Endothelial cell of umbilical vein (primary cell): ENCODE data around the gene CDC45. TPM values are rescaled to one million over a fixed set of nuclear protein-coding genes. Genes with fewer than 3 reads are reported as not detected.

ENCODE experiments used
- BruUV-seq: library from RNA; stranded (reverse); fragments of 400-500 nt; replicated peaks from 2 replicates; lab custom pipeline; 2021; lab: Mats Ljungman, UMichigan
- CTCF ChIA-PET: fragments of 300-600, 350-600 bp; sonication (Branson Sonifier 250); formaldehyde crosslinking; loops from one replicate; lab custom pipeline; 2021; ENCODE audit warnings: antibody characterized with exemption, inconsistent platforms; lab: Charles Lee
- POLR2A ChIA-PET: fragments of 300-600, 350-600 bp; sonication (Branson Sonifier 250); formaldehyde crosslinking; loops from one replicate; lab custom pipeline; 2021; ENCODE audit warnings: antibody characterized with exemption, inconsistent platforms; lab: Charles Lee
- DNase-seq: peaks from one replicate; pipeline ENCODE4 v3.0.0-alpha.2; 2011; ENCODE audit warnings: low read depth, low spot score
- FAIRE-seq: peaks from 2 replicates; lab custom pipeline; 2011; peaks lifted over from hg19 to GRCh38; lab: Jason Lieb, UNC
- H2AFZ ChIP-seq: 2 replicates; pipeline ENCODE4 v1.6.0; 2012; ENCODE audit warnings: low read depth, low read length, control low read depth, inconsistent platforms
- H3K27ac ChIP-seq: 2 replicates; pipeline ENCODE4 v1.5.1; 2011; ENCODE audit warnings: low read depth, mild to moderate bottlenecking, control low read depth, low read length, moderate library complexity; ENCODE audit not compliant: insufficient read depth
- H3K27me3 ChIP-seq, 2 experiments: 2 replicates each; pipeline versions ENCODE4 v1.6.0 to v1.6.1; 2011; ENCODE audit warnings: low read length in 2 of 2, mixed read lengths in 1 of 2; ENCODE audit not compliant: control insufficient read depth in 2 of 2, insufficient read depth in 2 of 2
- H3K36me3 ChIP-seq, 2 experiments: 2 replicates in 1 of 2; 3 replicates in 1 of 2; pipeline ENCODE4 v1.5.1; 2011; ENCODE audit warnings: low read length in 2 of 2, mild to moderate bottlenecking in 1 of 2, moderate library complexity in 1 of 2; ENCODE audit not compliant: control insufficient read depth in 2 of 2, insufficient read depth in 2 of 2; ENCODE audit errors: extremely low read depth in 1 of 2
- H3K4me1 ChIP-seq: 3 replicates; pipeline ENCODE4 v1.5.1; 2011; ENCODE audit warnings: mild to moderate bottlenecking, low read length; ENCODE audit not compliant: control insufficient read depth, insufficient read depth; ENCODE audit errors: extremely low read depth
- H3K4me2 ChIP-seq: 2 replicates; pipeline ENCODE4 v1.6.1; 2011; ENCODE audit warnings: low read length, control low read depth, mixed read lengths; ENCODE audit not compliant: insufficient read depth
- H3K4me3 ChIP-seq, 3 experiments: fragments of 200-600 bp in 1 of 3; sonication (generic), shearing (Covaris generic) in 1 of 3; replicated peaks in 1 of 3; 2 replicates each; pipeline ENCODE4 v1.5.1; 2011 to 2016; ENCODE audit warnings: control low read depth in 3 of 3, low read length in 3 of 3, mild to moderate bottlenecking in 2 of 3, inconsistent platforms in 1 of 3, low read depth in 1 of 3, moderate library complexity in 1 of 3; ENCODE audit not compliant: insufficient read depth in 1 of 3
- H3K79me2 ChIP-seq: 2 replicates; pipeline ENCODE4 v1.6.0; 2012; ENCODE audit warnings: low read length, inconsistent platforms; ENCODE audit not compliant: control insufficient read depth, insufficient read depth
- H3K9ac ChIP-seq: replicated peaks from 2 replicates; pipeline ENCODE3; 2011; ENCODE audit warnings: low read length, control low read depth; ENCODE audit not compliant: insufficient read depth; ENCODE audit errors: extremely low read depth
- H3K9me1 ChIP-seq: replicated peaks from 3 replicates; pipeline ENCODE4 v1.6.0; 2011; ENCODE audit warnings: mild to moderate bottlenecking, low read length; ENCODE audit not compliant: control insufficient read depth, insufficient read depth; ENCODE audit errors: extremely low read depth
- H3K9me3 ChIP-seq: replicated peaks from 2 replicates; pipeline ENCODE4 v1.5.1; 2012; ENCODE audit warnings: low read length, inconsistent platforms; ENCODE audit not compliant: control insufficient read depth, insufficient read depth
- H4K20me1 ChIP-seq: replicated peaks from 2 replicates; pipeline ENCODE3; 2011; ENCODE audit warnings: mild to moderate bottlenecking, low read length; ENCODE audit not compliant: control insufficient read depth, insufficient read depth; ENCODE audit errors: extremely low read depth
- FOS ChIP-seq: IDR thresholded peaks from 2 replicates; pipeline ENCODE4 v1.6.1; 2011; ENCODE audit warnings: mild to moderate bottlenecking, low read length, moderate library complexity, borderline replicate concordance; ENCODE audit not compliant: insufficient read depth
- POLR2A ChIP-seq: IDR thresholded peaks from 2 replicates; pipeline ENCODE4 v1.6.1; 2012; ENCODE audit warnings: low read depth, mild to moderate bottlenecking, control low read depth, low read length
- POLR2AphosphoS5 ChIP-seq: IDR thresholded peaks from 2 replicates; pipeline ENCODE4 v1.6.1; 2012; ENCODE audit warnings: low read depth, mild to moderate bottlenecking, control low read depth, low read length, moderate library complexity; ENCODE audit not compliant: insufficient read depth
- dilution Hi-C: fragments of 300-500 bp; cut with MboI; formaldehyde crosslinking; loops from one replicate; pipeline ENCODE4 v1.15.0; 2019; ENCODE audit warnings: low sequenced_read_pairs; ENCODE audit not compliant: extremely low pct_ligation_motif_present
- intact Hi-C: fragments of 100-400 bp; cut with micrococcal nuclease; formaldehyde crosslinking; loops from one replicate; pipeline ENCODE4 v1.10.0; 2022
- polyA plus RNA-seq, 4 experiments: library from polyadenylated mRNA; depleted of rRNA in 3 of 4; stranded (reverse) in 3 of 4; unstranded in 1 of 4; fragments of >200 nt; gene quantifications; 2 replicates each; pipeline versions ENCODE4 v1.2.1 to v1.2.3, GENCODE V29; 2011 to 2012; ENCODE audit warnings: missing spikeins in 1 of 4
- total RNA-seq: library from RNA; stranded (reverse); gene quantifications from 2 replicates; pipeline ENCODE4 v1.2.3, GENCODE V29; 2021

The CDC45 gene
- total and polyA plus RNA-seq, 2 donors (not counting 3 experiments of a cell fraction or from before 2014, with no cell fraction given): 36.6 to 40.6 TPM

DNA sequence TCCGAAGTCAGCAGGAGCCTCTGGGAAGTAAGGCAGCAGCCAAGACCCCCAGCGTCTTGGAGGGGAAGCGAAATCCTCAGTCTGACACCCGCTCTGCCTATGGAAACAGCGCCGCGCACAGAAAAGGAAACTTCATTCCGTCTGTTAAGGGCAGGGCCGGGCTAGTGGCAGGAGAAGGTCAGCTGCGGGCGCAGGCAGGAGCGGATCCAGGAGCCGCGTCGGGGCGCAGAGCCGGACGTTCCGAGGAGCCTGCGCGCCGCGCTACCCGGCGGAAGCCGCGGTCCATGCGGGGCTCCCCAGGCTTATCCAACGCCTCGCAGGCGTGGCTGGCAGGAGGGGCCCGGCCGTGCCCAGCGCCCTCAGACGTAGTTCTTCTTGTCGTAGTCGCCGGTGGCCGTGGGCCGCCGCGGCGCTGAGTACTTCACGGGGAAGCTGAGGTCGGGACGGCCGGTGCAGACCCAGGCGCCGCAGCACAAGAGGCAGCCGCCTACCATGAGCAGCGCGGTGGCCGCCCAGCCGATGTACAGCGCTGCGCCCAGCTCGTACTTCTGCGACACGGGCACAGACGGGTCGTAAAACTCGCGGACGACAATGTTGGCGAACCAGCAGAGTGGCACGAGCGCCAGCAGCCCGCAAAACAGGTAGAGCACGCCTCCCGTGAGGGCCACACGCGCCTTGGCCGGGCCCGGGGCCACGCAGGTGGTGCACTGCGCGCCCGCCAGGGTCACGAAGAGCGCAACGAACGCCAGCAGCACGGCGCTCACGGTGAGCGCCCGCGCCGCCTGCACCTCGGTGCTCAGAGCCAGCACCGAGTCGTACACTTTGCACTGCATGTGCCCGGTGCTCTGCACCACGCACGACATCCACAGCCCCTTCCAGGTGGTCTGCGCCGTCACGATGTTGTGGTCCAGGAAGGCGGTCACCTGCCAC is 43.8 kb downstream of the CDC45 start:
- dilution Hi-C loops (no loop called here), intact Hi-C loops (loop anchor here (1.0 to 2.0 kb wide), 5 partner anchors 43 to 107 kb away; partner anchors contain the start of genes CDC45 and UFD1)
- Histone ChIP-seq H3K27me3 (no peaks in the 10 kb centered on the region), H3K79me2 (peaks cover 28% of the 10 kb centered on the region), H3K9ac (peak overlapping the region; percentile 48), H3K4me1 (peaks cover 44% of the 10 kb centered on the region), H3K4me3 (peak overlapping the region; percentile 53 to 75 (median 61)), H4K20me1 (no peaks in the 10 kb centered on the region), H3K36me3 (peaks cover 0 to 2% of the 10 kb centered on the region in 2 experiments), H3K4me2 (peak overlapping the region; percentile 45), H2AFZ (peak overlapping the region; percentile 48), H3K9me3 (no peaks in the 10 kb centered on the region), H3K27ac (peak overlapping the region; percentile 55), H3K9me1 (no peaks in the 10 kb centered on the region)
- CTCF ChIA-PET: interaction anchor here (0.9 to 3.1 kb wide), 7 partner anchors 10 to 106 kb away, joined by 3 to 26 read pairs (median 9); no protein-coding TSS in a partner anchor
- POLR2A ChIA-PET: interaction anchor here (0.8 to 2.0 kb wide), 7 partner anchors 10 to 106 kb away, joined by 3 to 8 read pairs (median 6); partner anchors contain the start of gene CDC45
- peak; percentile 60 for DNase-seq
- BruUV-seq: TSS peak; percentile 63
- peak; percentile 71 for FAIRE-seq
- TF ChIP-seq FOS (no peak), POLR2A (peak; percentile 48), POLR2AphosphoS5 (peak; percentile 68)
